ENCODE results near the gene SCYGR6.
A peak's percentile ranks its signal among the peaks of the same experiment; 100 is the strongest.
"Not testable (repeated sequence)": the region's sequence is repeated elsewhere in the genome, so short reads cannot be mapped to it uniquely, and the experiment has no call there.

SCYGR6 gene

GRCh38 chr2:227765788-227766372 lies 41.3 kb upstream of the SCYGR6 start:
- no peak overlapping the region for H3K4me3 ChIP-seq (ENCODE audit: low read depth, low read length)
- no peak for DNase-seq (ENCODE audit: low read depth)
- TF ChIP-seq, protein P1, sequence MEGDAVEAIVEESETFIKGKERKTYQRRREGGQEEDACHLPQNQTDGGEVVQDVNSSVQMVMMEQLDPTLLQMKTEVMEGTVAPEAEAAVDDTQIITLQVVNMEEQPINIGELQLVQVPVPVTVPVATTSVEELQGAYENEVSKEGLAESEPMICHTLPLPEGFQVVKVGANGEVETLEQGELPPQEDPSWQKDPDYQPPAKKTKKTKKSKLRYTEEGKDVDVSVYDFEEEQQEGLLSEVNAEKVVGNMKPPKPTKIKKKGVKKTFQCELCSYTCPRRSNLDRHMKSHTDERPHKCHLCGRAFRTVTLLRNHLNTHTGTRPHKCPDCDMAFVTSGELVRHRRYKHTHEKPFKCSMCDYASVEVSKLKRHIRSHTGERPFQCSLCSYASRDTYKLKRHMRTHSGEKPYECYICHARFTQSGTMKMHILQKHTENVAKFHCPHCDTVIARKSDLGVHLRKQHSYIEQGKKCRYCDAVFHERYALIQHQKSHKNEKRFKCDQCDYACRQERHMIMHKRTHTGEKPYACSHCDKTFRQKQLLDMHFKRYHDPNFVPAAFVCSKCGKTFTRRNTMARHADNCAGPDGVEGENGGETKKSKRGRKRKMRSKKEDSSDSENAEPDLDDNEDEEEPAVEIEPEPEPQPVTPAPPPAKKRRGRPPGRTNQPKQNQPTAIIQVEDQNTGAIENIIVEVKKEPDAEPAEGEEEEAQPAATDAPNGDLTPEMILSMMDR (IDR thresholded peaks at IDR 0.05; ENCODE audit: low read depth, low read length, missing control alignments): no peak

DNA sequence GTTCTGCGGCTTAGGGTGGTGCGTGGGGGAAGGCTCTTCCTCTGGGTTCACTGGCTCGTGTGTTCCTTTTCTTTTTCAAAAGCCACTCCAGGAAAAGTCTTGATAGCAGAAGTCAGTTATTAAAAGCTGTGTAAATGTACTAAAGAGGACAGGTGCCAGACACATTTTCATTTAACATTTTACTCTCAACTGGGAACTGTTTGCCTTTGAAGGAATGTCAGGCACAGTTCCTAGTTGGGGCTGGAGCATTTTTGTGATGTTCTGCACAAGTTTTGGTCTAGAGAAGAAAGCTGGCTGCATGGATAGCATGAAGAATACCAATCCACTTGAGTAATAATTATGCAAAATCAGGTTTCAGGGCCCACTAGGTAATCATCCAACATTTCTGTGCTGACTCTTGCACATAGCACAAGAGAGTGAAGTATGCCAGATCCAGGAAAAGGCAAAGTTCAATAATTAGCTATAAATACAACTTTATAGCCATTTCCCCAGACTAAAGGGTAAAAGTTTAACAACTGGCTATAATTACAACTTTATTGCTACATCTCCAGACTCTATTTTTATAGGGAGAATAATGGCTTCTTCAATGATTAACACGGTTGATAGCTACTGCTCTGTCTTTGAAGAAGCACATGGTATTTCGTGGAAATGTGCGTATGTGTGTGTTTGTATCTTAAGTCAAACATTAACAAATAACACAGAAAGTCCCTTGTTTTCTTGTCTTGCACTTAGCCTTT lies 37.4 kb upstream of the SCYGR6 start:
- TF ChIP-seq, protein P1 (IDR thresholded peaks at IDR 0.05; ENCODE audit: low read depth, low read length, missing control alignments): no peak
- DNase-seq (ENCODE audit: low read depth): no peak
- no peak overlapping the region for H3K4me3 ChIP-seq (ENCODE audit: low read depth, low read length)

- TF ChIP-seq, protein P1 (IDR thresholded peaks at IDR 0.05; ENCODE audit: low read depth, low read length, missing control alignments): no peak
- H3K4me3 ChIP-seq (ENCODE audit: low read depth, low read length): no peak overlapping the region
- no peak for DNase-seq (ENCODE audit: low read depth)
Observed at GRCh38 chr2:227759411-227760118, 35.0 kb upstream of the SCYGR6 start.

- H3K4me3 ChIP-seq (ENCODE audit: low read depth, low read length): not testable (repeated sequence)
Observed at GRCh38 chr2:227756261-227756660, 31.7 kb upstream of the SCYGR6 start.

GRCh38 chr2:227748079-227748478 lies 23.5 kb upstream of the SCYGR6 start:
- DNase-seq (ENCODE audit: low read depth): no peak
- TF ChIP-seq, protein P1 (IDR thresholded peaks at IDR 0.05; ENCODE audit: low read depth, low read length, missing control alignments): peak; percentile 50

More at GRCh38 chr2:227756261-227756660, 31.7 kb upstream of the SCYGR6 start:
- DNase-seq (ENCODE audit: low read depth): not testable (repeated sequence)

DNA sequence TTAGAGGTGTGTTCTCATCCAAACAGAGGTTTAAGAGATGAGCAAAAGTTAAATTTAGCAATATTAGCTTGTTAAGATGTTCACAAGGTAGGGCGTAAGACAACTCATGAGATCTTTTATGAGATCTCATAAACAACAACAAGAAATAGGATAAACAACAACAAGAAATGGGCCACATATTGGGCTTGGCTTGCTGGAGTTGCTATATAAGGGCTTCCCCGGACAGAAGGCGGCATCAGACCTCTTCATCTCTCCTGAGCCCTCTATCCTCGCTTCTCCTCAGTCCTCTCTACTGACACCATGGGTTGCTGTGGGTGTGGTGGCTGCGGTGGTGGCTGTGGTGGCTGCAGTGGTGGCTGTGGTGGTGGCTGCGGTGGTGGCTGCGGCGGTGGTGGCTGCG lies 21.0 kb upstream of the SCYGR6 start, which contains the start of gene SCYGR8:
Gene SCYGR8 (plus strand): TSS at position 301 of the 400 bp plus-strand sequence. CDS start 0 bp downstream, at position 301.
- H3K4me3 ChIP-seq (ENCODE audit: low read depth, low read length): no peak within 1 kb of the TSS
- DNase-seq (ENCODE audit: low read depth): no peak
- TF ChIP-seq, protein P1 (IDR thresholded peaks at IDR 0.05; ENCODE audit: low read depth, low read length, missing control alignments): no peak

More at GRCh38 chr2:227748079-227748478, 23.5 kb upstream of the SCYGR6 start:
- H3K4me3 ChIP-seq (ENCODE audit: low read depth, low read length): no peak overlapping the region

DNA sequence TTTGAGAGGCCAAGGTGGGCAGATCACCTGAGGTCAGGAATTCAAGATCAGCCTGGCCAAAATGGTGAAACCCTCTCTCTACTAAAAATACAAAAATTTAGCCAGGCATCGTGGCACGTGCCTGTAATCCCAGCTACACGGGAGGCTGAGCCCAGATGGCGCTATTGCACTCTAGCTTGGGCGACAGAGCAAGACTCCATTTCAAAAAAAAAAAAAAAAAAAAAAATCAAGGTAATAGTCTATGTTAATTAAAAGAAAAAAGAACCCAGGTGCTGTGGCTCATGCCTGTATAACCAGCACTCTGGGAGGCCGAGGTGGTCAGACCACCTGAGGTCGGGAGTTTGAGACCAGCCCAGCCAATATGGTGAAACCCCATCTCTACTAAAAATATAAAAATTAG lies 16.1 kb upstream of the SCYGR6 start:
- not testable (repeated sequence) for DNase-seq (ENCODE audit: low read depth); H3K4me3 ChIP-seq (ENCODE audit: low read depth, low read length)
- TF ChIP-seq, protein P1 (IDR thresholded peaks at IDR 0.05; ENCODE audit: low read depth, low read length, missing control alignments): peak; percentile 25

Data from GM12864 (cell line).